HG03175 (cell line): Measurements from ENCODE around the gene F8.
"Not testable (repeated sequence)": the region's sequence is repeated elsewhere in the genome, so short reads cannot be mapped to it uniquely, and the experiment has no call there.

Source experiments
- ATAC-seq: cut with Tn5 transposase; IDR thresholded peaks from one replicate; pipeline ENCODE4 v1.9.1; 2021; ENCODE audit warnings: mild to moderate bottlenecking, moderate library complexity; ENCODE audit not compliant: unreplicated experiment

The F8 gene

GRCh38 chrX:154987940-154988339 is 34.6 kb downstream of the F8 start:
- no peak for ATAC-seq

- no peak for ATAC-seq
Measured at GRCh38 chrX:154986826-154987575, 35.5 kb downstream of the F8 start.

GRCh38 chrX:154981116-154981411 is 41.5 kb downstream of the F8 start:
- ATAC-seq, result no peak

GRCh38 chrX:154980330-154981115 is 42.0 kb downstream of the F8 start:
- ATAC-seq, result peak; percentile 96

- no peak for ATAC-seq
Measured at GRCh38 chrX:154979629-154980028, 42.9 kb downstream of the F8 start.

GRCh38 chrX:154968353-154968752 is 54.2 kb downstream of the F8 start:
- ATAC-seq, result no peak

GRCh38 chrX:154967603-154968002 is 54.9 kb downstream of the F8 start:
- ATAC-seq, result no peak

GRCh38 chrX:154961947-154962346 is 60.6 kb downstream of the F8 start:
- no peak for ATAC-seq

- not testable (repeated sequence) for ATAC-seq
Measured at GRCh38 chrX:154955799-154956198, 66.7 kb downstream of the F8 start.

GRCh38 chrX:154939265-154939664 is 83.3 kb downstream of the F8 start:
- ATAC-seq, result not testable (repeated sequence)

GRCh38 chrX:154924771-154925170 is 97.8 kb downstream of the F8 start:
- not testable (repeated sequence) for ATAC-seq

GRCh38 chrX:154918060-154918483 is 104.5 kb downstream of the F8 start:
- ATAC-seq, result no peak

GRCh38 chrX:154914052-154914451 is 108.5 kb downstream of the F8 start:
- ATAC-seq, result no peak

- not testable (repeated sequence) for ATAC-seq
Measured at GRCh38 chrX:154910528-154910927, 112.0 kb downstream of the F8 start.

- ATAC-seq, result not testable (repeated sequence)
Measured at GRCh38 chrX:154910048-154910447, 112.5 kb downstream of the F8 start.

GRCh38 chrX:154908821-154909220 is 113.7 kb downstream of the F8 start:
- no peak for ATAC-seq

GRCh38 chrX:154902408-154902807 is 120.1 kb downstream of the F8 start:
- no peak for ATAC-seq

GRCh38 chrX:154900323-154900722 is 122.2 kb downstream of the F8 start:
- ATAC-seq, result no peak

- no peak for ATAC-seq
Measured at GRCh38 chrX:154892296-154892695, 130.2 kb downstream of the F8 start.

GRCh38 chrX:154890990-154891639 is 131.4 kb downstream of the F8 start:
- ATAC-seq, result no peak

- peak; percentile 45 for ATAC-seq
Measured at GRCh38 chrX:154886789-154887221, 135.7 kb downstream of the F8 start.
